Retinal pigment epithelial cell (primary cell): ENCODE results near the gene KRT77.

ENCODE experiments used
- DNase-seq: peaks from one replicate; pipeline ENCODE4 v3.0.0-alpha.2; 2010; ENCODE audit warnings: low read depth
- H3K4me3 ChIP-seq: 2 replicates; pipeline ENCODE4 v1.5.1; 2011; ENCODE audit warnings: mild to moderate bottlenecking, low read length, control low read depth, moderate library complexity
- TF ChIP-seq, protein P1 (sequence below): conservative IDR thresholded peaks from 2 replicates; pipeline ENCODE4 v1.5.1; 2011; ENCODE audit warnings: low read depth, low read length, control low read depth, inconsistent platforms

The KRT77 gene

DNA sequence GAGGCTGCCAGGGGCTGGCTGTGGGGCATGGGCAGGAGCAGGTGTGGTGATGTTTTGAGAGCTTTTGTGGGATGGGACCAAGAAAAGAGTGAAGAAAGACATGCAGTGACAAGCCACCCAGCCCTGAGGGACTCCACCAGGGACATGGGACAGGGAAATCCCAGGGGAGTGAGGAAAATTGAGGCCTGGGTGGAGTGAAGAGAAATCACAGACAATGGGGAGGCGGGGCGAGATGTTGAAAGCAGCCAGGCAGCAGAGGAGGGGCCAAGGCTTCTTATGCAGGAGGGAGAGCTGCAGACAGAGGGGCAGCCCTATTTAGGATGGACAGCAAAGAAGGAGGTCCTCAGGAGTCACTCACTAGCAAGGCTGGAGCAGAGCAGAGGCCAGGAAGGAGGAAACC is 18.9 kb downstream of the KRT77 start:
- no peak overlapping the region for H3K4me3 ChIP-seq
- no peak for DNase-seq
- TF ChIP-seq, protein P1, sequence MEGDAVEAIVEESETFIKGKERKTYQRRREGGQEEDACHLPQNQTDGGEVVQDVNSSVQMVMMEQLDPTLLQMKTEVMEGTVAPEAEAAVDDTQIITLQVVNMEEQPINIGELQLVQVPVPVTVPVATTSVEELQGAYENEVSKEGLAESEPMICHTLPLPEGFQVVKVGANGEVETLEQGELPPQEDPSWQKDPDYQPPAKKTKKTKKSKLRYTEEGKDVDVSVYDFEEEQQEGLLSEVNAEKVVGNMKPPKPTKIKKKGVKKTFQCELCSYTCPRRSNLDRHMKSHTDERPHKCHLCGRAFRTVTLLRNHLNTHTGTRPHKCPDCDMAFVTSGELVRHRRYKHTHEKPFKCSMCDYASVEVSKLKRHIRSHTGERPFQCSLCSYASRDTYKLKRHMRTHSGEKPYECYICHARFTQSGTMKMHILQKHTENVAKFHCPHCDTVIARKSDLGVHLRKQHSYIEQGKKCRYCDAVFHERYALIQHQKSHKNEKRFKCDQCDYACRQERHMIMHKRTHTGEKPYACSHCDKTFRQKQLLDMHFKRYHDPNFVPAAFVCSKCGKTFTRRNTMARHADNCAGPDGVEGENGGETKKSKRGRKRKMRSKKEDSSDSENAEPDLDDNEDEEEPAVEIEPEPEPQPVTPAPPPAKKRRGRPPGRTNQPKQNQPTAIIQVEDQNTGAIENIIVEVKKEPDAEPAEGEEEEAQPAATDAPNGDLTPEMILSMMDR: no peak

DNA sequence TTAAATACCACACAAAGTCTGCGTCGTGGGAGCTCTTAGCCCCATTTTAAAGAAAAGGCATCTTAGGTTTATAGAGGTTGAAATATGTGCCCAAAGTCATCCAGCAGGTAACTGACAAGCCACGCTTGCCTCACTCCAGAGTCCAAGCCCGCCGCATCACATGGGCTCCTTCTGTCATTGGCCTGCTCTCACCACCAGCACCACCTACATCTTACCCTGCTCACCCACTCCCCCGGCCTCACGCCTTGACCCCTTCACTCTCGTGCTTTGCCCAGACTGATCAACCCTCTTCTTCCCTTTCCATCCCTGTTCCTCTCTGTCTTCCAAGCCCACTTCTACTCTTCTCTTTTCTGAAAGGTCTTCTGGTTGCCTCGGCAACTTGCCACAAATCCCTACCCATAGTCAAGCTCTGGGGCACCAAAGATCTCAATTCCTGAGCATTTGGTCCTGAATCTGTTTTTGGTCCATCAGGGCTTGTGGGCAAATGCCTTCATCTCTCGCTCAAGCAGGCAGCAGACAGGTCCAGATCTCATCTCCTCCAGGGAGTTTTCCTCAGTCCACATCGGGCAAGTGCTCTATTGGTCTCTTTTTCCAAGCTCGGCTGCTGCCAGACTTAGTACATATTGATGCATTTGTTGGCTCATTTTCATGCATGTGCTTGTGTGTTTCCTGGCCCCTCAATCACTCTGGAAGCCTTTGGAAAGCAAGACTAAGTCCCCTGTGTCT is 19.6 kb downstream of the KRT77 start:
- TF ChIP-seq, protein P1: no peak
- H3K4me3 ChIP-seq: no peak overlapping the region
- DNase-seq: no peak

DNA sequence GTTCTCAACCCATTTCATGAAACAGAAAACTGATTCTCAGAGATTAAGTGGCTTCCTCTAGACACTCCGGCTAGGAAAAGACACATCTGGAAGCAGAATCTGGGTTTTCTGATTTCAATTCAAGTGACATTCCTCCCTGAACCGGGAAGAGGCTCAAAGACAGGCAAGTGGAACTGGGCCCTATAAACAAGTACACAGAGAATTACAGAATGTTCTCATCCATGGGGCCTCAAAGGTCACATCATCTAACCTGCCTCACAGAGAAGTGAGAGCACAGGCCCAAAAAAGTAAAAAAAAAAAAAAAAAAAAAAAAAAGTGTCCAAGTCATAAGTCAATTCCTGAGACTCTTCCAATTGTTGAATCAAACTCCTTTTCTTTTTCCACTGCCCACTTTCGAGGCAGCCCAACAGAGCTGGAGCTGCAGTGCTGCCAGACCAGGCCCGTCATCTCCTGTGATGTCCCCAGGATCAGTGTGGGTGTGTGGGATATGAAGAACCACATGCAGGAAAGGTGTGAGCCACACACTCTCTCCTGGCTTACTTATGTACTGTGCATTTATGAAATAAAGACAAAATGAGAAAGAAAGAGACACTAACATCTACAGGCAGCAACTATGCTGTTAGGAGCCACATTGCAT is 20.3 kb downstream of the KRT77 start:
- no peak for DNase-seq
- no peak overlapping the region for H3K4me3 ChIP-seq
- TF ChIP-seq, protein P1: no peak

DNA sequence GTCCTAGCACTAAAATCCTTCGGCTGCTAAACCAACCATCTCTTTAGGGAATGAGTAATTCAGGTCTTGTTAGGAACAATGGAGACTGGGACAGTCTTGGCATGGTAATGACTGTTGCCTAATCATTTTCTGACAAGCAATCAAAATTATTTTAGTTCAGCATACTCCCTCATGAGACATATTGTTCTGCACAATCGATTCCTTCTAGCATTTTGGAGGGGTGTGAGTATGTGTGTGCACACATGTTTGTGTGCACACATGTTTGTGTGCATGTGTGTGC is 21.0 kb downstream of the KRT77 start:
- no peak overlapping the region for H3K4me3 ChIP-seq
- TF ChIP-seq, protein P1: no peak

DNA sequence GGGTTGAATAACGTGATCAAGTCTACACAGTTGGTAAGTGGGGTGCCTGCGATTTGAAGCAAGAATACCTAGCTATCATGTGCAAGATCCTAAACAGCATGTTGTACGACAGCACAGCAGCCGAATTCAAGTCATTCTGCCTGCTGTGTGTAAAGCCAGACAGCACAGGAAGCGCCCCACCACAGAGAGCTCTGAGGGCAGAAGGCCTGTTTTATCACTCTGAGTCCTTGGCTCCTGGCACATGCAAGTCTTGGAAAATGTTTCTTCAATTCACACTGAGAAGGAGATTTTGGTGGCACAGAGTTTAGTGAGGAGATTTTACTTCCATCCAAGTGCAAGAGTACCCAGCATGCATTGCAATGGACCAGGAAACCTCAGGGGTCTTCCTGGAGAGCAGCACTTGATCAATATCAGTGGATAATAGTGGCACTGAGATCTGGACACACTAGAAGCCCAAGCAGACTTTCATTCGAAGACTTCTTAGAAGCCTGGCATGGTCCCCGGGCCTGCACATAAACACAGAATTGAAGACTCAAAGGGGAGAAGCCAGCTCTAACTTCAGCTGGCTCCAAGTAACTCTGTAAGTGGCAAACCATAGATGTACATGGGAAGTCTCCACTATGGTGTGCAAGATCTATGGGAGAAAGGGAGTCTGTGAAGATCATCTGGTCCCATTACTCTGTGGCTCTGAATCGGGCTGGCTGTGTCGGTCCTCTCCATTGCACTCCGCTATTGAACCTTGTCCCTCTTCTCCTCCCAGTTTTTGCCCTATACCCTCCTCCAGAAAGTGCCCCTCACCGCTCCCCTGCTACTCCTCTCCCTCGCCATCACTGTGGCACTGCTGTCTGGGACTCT is 21.6 kb downstream of the KRT77 start:
- TF ChIP-seq, protein P1: no peak
- DNase-seq: no peak
- no peak overlapping the region for H3K4me3 ChIP-seq

More for the DNA sequence above, 21.0 kb downstream of the KRT77 start:
- DNase-seq: no peak

DNA sequence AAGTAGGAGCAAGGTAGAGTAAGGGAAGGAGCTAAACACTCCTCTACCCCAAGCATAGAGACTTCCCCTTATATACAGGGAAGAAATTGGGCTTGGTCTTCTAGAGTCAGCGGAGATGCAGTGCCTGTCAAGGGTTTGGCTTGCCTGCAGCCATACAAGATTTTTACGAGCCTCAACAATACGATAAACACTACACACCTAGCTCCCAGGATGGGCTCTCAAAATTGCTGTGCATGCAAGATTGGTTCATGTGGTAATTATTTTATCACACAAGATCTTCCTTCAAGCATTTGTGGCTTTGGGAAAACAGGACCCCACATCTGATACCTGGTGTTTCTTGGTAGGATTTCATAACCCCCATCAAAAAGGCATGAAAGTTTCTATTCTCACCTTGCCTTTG is 23.0 kb downstream of the KRT77 start, which contains the start of gene KRT1:
TSS of gene KRT1 (minus strand) at position 45 of the 400 bp plus-strand sequence. CDS start 59 bp downstream, outside the sequence.
- no peak within 1 kb of the TSS for H3K4me3 ChIP-seq
- DNase-seq: no peak
- TF ChIP-seq, protein P1: no peak
